ENCODE results near the gene SAFB. TPM values are rescaled to one million over a fixed set of nuclear protein-coding genes. Genes with fewer than 3 reads are reported as not detected.

Gene SAFB
- total RNA-seq, 1 donor from 2014 or later, result 139 TPM

GRCh38 chr19:5641171-5641570 is 18.3 kb downstream of the SAFB start:
- Mint-ChIP-seq H3K4me1 (peaks cover 15% of the 10 kb centered on the region), H3K9me3 (no peaks in the 10 kb centered on the region), H3K27me3 (ENCODE audit: low read depth) (no peaks in the 10 kb centered on the region), H3K4me3 (no peak overlapping the region), H3K36me3 (peaks cover 23% of the 10 kb centered on the region), H3K27ac (no peak overlapping the region)
- no peak for DNase-seq (ENCODE audit: low spot score in 2 of 2, unreplicated experiment in 2 of 2)
- TF ChIP-seq CTCF (IDR thresholded peaks at IDR 0.05; ENCODE audit: unreplicated experiment), result no peak

- Mint-ChIP-seq H3K36me3 (peaks cover 33% of the 10 kb centered on the region), H3K4me3 (no peak overlapping the region), H3K27ac (no peak overlapping the region), H3K4me1 (peaks cover 15% of the 10 kb centered on the region), H3K27me3 (ENCODE audit: low read depth) (no peaks in the 10 kb centered on the region), H3K9me3 (no peaks in the 10 kb centered on the region)
- DNase-seq (ENCODE audit: low spot score in 2 of 2, unreplicated experiment in 2 of 2), result no peak
- TF ChIP-seq CTCF (IDR thresholded peaks at IDR 0.05; ENCODE audit: unreplicated experiment), result no peak
Observed at GRCh38 chr19:5642204-5642603, 19.3 kb downstream of the SAFB start.

GRCh38 chr19:5643060-5643459 is 20.2 kb downstream of the SAFB start:
- Mint-ChIP-seq H3K4me3 (no peak overlapping the region), H3K4me1 (peaks cover 8% of the 10 kb centered on the region), H3K9me3 (no peaks in the 10 kb centered on the region), H3K27me3 (ENCODE audit: low read depth) (no peaks in the 10 kb centered on the region), H3K27ac (no peak overlapping the region), H3K36me3 (peaks cover 38% of the 10 kb centered on the region)
- TF ChIP-seq CTCF (IDR thresholded peaks at IDR 0.05; ENCODE audit: unreplicated experiment), result no peak
- DNase-seq (ENCODE audit: low spot score in 2 of 2, unreplicated experiment in 2 of 2), result no peak

- H3K36me3 Mint-ChIP-seq, result peaks cover 43% of the 10 kb centered on the region
- no peaks in the 10 kb centered on the region for H3K9me3 Mint-ChIP-seq
- peaks cover 5% of the 10 kb centered on the region for H3K4me1 Mint-ChIP-seq
- no peak overlapping the region for H3K4me3 Mint-ChIP-seq
- DNase-seq (ENCODE audit: low spot score in 2 of 2, unreplicated experiment in 2 of 2), result no peak
- no peak overlapping the region for H3K27ac Mint-ChIP-seq
- no peak for TF ChIP-seq CTCF (IDR thresholded peaks at IDR 0.05; ENCODE audit: unreplicated experiment)
- H3K27me3 Mint-ChIP-seq (ENCODE audit: low read depth), result no peaks in the 10 kb centered on the region
Observed at GRCh38 chr19:5644037-5644436, 21.2 kb downstream of the SAFB start.

- no peaks in the 10 kb centered on the region for H3K27me3 Mint-ChIP-seq (ENCODE audit: low read depth)
- H3K4me1 Mint-ChIP-seq, result peaks cover 4% of the 10 kb centered on the region
- TF ChIP-seq CTCF (IDR thresholded peaks at IDR 0.05; ENCODE audit: unreplicated experiment), result no peak
- no peak overlapping the region for H3K27ac Mint-ChIP-seq
- H3K9me3 Mint-ChIP-seq, result no peaks in the 10 kb centered on the region
- H3K4me3 Mint-ChIP-seq, result no peak overlapping the region
- DNase-seq (ENCODE audit: low spot score in 2 of 2, unreplicated experiment in 2 of 2), result no peak
- peaks cover 49% of the 10 kb centered on the region for H3K36me3 Mint-ChIP-seq
Observed at GRCh38 chr19:5645409-5645808, 22.5 kb downstream of the SAFB start.

GRCh38 chr19:5646703-5647102 is 23.8 kb downstream of the SAFB start:
- no peaks in the 10 kb centered on the region for H3K4me1 Mint-ChIP-seq
- H3K9me3 Mint-ChIP-seq, result no peaks in the 10 kb centered on the region
- no peak overlapping the region for H3K4me3 Mint-ChIP-seq
- peaks cover 52% of the 10 kb centered on the region for H3K36me3 Mint-ChIP-seq
- TF ChIP-seq CTCF (IDR thresholded peaks at IDR 0.05; ENCODE audit: unreplicated experiment), result no peak
- H3K27me3 Mint-ChIP-seq (ENCODE audit: low read depth), result no peaks in the 10 kb centered on the region
- no peak overlapping the region for H3K27ac Mint-ChIP-seq
- DNase-seq (ENCODE audit: low spot score in 2 of 2, unreplicated experiment in 2 of 2), result no peak
